ENCODE results near the gene KCNJ4.
"Not testable (repeated sequence)": the region's sequence is repeated elsewhere in the genome, so short reads cannot be mapped to it uniquely, and the experiment has no call there.

The KCNJ4 gene

DNA sequence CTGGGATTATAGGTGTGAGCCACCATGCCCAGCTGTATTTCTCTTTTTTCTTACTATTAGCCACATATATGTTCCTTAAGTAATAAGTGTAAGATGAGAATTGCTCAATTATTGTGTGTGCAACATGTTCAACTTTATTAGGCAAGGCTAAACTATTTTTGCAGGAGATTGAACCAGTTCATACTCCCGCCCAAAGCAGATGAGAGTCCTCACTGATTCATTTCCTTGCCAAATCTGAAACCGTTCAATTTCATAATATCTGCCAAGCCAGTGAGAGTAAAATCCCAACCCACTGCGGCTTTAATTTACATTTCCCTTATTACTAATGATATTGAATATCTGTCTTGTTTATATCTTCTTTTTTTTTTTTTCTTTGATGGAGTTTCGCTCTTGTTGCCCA, 48.4 kb downstream of the KCNJ4 start:
- TF ChIP-seq CTCF (IDR thresholded peaks at IDR 0.05; ENCODE audit: low read depth, low read length): no peak
- DNase-seq (ENCODE audit: extremely low read depth, low read depth): no peak

- no peak for DNase-seq (ENCODE audit: extremely low read depth, low read depth)
- no peak for TF ChIP-seq CTCF (IDR thresholded peaks at IDR 0.05; ENCODE audit: low read depth, low read length)
These were observed 50.6 kb downstream of the KCNJ4 start for GRCh38 chr22:38404419-38404818.

- DNase-seq (ENCODE audit: extremely low read depth, low read depth): no peak
- no peak for TF ChIP-seq CTCF (IDR thresholded peaks at IDR 0.05; ENCODE audit: low read depth, low read length)
These were observed 51.2 kb downstream of the KCNJ4 start for GRCh38 chr22:38403812-38404211.

- no peak for TF ChIP-seq CTCF (IDR thresholded peaks at IDR 0.05; ENCODE audit: low read depth, low read length)
- no peak for DNase-seq (ENCODE audit: extremely low read depth, low read depth)
These were observed 52.8 kb downstream of the KCNJ4 start for GRCh38 chr22:38402204-38402603.

GRCh38 chr22:38401336-38402084, 53.5 kb downstream of the KCNJ4 start:
- no peak for TF ChIP-seq CTCF (IDR thresholded peaks at IDR 0.05; ENCODE audit: low read depth, low read length)

DNA sequence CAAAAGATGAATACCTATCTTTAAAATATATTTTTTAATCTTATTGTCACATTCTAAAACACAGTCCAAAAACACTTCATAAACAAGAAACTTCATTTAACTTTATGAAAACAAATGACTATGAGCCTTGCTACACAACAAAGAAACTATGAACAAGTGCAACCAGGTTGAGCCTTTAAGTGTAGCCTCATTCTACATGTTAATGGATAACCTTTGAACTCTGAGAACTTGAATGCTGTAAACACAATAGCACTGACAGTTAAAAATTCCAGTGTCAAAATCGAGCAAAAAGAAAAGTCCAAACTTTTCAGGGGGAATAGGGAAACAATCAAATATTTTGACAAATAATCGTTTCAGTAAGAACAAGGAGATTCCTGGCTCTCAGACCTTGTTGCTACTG, 54.7 kb downstream of the KCNJ4 start:
- not testable (repeated sequence) for DNase-seq (ENCODE audit: extremely low read depth, low read depth)

More at GRCh38 chr22:38401336-38402084, 53.5 kb downstream of the KCNJ4 start:
- DNase-seq (ENCODE audit: extremely low read depth, low read depth): no peak

GRCh38 chr22:38398609-38399461, 56.2 kb downstream of the KCNJ4 start:
- no peak for DNase-seq (ENCODE audit: extremely low read depth, low read depth)

DNA sequence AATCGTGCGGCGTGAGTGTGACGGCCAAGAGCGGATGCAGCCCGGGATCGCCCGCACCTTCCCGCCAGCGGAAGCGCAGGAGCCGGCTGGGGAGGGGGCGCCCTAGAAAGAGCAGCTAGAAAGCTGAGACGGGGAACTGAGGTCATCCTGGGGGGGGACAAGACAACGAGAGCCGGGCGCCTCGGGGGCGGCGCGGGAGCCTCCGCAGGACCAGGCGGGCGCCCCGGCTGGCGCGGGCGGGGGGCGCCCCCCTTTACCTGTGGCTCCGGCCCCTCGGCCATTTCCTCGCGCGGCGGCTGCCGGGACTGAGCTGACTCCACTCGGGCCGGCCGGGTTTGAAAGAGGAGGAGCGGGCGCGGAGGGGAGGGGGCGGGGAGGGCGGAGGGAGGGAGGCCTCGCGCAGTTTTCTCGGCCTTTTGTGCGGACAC, 56.8 kb downstream of the KCNJ4 start:
- not testable (repeated sequence) for DNase-seq (ENCODE audit: extremely low read depth, low read depth)

More at GRCh38 chr22:38398609-38399461, 56.2 kb downstream of the KCNJ4 start:
- TF ChIP-seq CTCF (IDR thresholded peaks at IDR 0.05; ENCODE audit: low read depth, low read length): no peak

All from AG09319 (cell line).